Neural cell (in vitro differentiated cells): ENCODE data around the gene TMEM245. TPM values are rescaled to one million over a fixed set of nuclear protein-coding genes. Genes with fewer than 3 reads are reported as not detected.
A peak's percentile ranks its signal among the peaks of the same experiment; 100 is the strongest.

ENCODE experiments used
- H2AFZ ChIP-seq: fragments of 200-600, 300-800 bp; sonication (generic), shearing (Covaris generic); 2 replicates; pipeline ENCODE4 v1.6.0; 2014; ENCODE audit warnings: low read depth, mild to moderate bottlenecking, antibody characterized with exemption, low read length, moderate library complexity
- H3F3A ChIP-seq: fragments of 200-600 bp; shearing (Covaris generic); 2 replicates; pipeline ENCODE4 v1.6.1; 2016; ENCODE audit warnings: mild to moderate bottlenecking, moderate library complexity, mixed read lengths, antibody characterized with exemption, low read length; ENCODE audit not compliant: insufficient read depth, poor library complexity, severe bottlenecking
- H3K27ac ChIP-seq: fragments of 200-600, 300-800 bp; sonication (generic), shearing (Covaris generic); 2 replicates; pipeline ENCODE4 v1.5.1; 2014; ENCODE audit warnings: mild to moderate bottlenecking, low read length, moderate library complexity
- H3K27me3 ChIP-seq: fragments of 300-800, 200-600 bp; sonication (generic), shearing (Covaris generic); 2 replicates; pipeline ENCODE4 v1.6.0; 2014; ENCODE audit warnings: mild to moderate bottlenecking, low read depth, low read length, moderate library complexity; ENCODE audit not compliant: insufficient read depth
- H3K36me3 ChIP-seq: fragments of 300-800, 200-600 bp; sonication (generic), shearing (Covaris generic); 2 replicates; pipeline ENCODE4 v1.5.1; 2014; ENCODE audit warnings: mild to moderate bottlenecking, antibody characterized with exemption, low read length, moderate library complexity; ENCODE audit not compliant: insufficient read depth
- H3K4me2 ChIP-seq: fragments of 300-800, 200-600 bp; sonication (generic), shearing (Covaris generic); 2 replicates; pipeline ENCODE4 v1.6.0; 2014; ENCODE audit warnings: mild to moderate bottlenecking, low read length
- H3K4me3 ChIP-seq: fragments of 300-800, 200-600 bp; sonication (generic), shearing (Covaris generic); 2 replicates; pipeline ENCODE4 v1.5.1; 2014; ENCODE audit warnings: mild to moderate bottlenecking, low read length, moderate library complexity
- H3K79me2 ChIP-seq: fragments of 200-600 bp; shearing (Covaris generic); replicated peaks from 2 replicates; pipeline ENCODE4 v1.6.0; 2014; ENCODE audit warnings: mild to moderate bottlenecking, low read length, moderate library complexity; ENCODE audit not compliant: insufficient read depth
- H3K9ac ChIP-seq: fragments of 300-800, 200-600 bp; sonication (generic), shearing (Covaris generic); 2 replicates; pipeline ENCODE4 v1.6.1; 2016; ENCODE audit warnings: mild to moderate bottlenecking, low read length, mixed read lengths
- H3K9me2 ChIP-seq: fragments of 200-600 bp; shearing (Covaris generic); 2 replicates; pipeline ENCODE4 v1.6.1; 2016; ENCODE audit warnings: mild to moderate bottlenecking, low read length, mixed read lengths; ENCODE audit not compliant: insufficient read depth
- H3K9me3 ChIP-seq: fragments of 200-600, 300-800 bp; sonication (generic), shearing (Covaris generic); 2 replicates; pipeline ENCODE4 v1.6.1; 2016; ENCODE audit warnings: mild to moderate bottlenecking, mixed run types, low read length, moderate library complexity, mixed read lengths
- H4K20me1 ChIP-seq: fragments of 200-600 bp; shearing (Covaris generic); 2 replicates; pipeline ENCODE4 v1.6.1; 2016; ENCODE audit warnings: mild to moderate bottlenecking, mixed run types; ENCODE audit not compliant: insufficient read depth
- CTCF ChIP-seq: fragments of 450-650 bp; IDR thresholded peaks from 2 replicates; pipeline ENCODE4 v1.5.1; 2014; ENCODE audit warnings: antibody characterized with exemption, mild to moderate bottlenecking, moderate library complexity; ENCODE audit not compliant: poor library complexity, severe bottlenecking
- EZH2 ChIP-seq: fragments of 200-600, 300-800 bp; shearing (Covaris generic), sonication (generic); IDR thresholded peaks from 2 replicates; pipeline ENCODE4 v1.6.1; 2014; ENCODE audit warnings: antibody characterized with exemption, low read length, borderline replicate concordance, mild to moderate bottlenecking; ENCODE audit not compliant: insufficient read depth, poor library complexity, severe bottlenecking
- MXI1 ChIP-seq: fragments of 450-650 bp; conservative IDR thresholded peaks from 2 replicates; pipeline ENCODE4 v1.6.1; 2014; ENCODE audit warnings: antibody characterized with exemption, mild to moderate bottlenecking; ENCODE audit not compliant: poor library complexity, severe bottlenecking
- POLR2AphosphoS5 ChIP-seq: IDR thresholded peaks from 2 replicates; pipeline ENCODE4 v1.6.1; 2012
- REST ChIP-seq: IDR thresholded peaks from 2 replicates; pipeline ENCODE4 v1.6.1; 2012; ENCODE audit warnings: borderline replicate concordance
- SMC3 ChIP-seq: fragments of 450-650 bp; conservative IDR thresholded peaks from 2 replicates; pipeline ENCODE4 v1.6.1; 2014; ENCODE audit warnings: antibody characterized with exemption, mild to moderate bottlenecking, moderate library complexity; ENCODE audit not compliant: poor library complexity
- polyA plus RNA-seq: library from polyadenylated mRNA; depleted of rRNA; stranded (reverse); fragments of >200 nt; gene quantifications from 2 replicates; pipeline ENCODE4 v1.2.3, GENCODE V29; 2014

The TMEM245 gene
- polyA plus RNA-seq, 1 donor from 2014 or later, result 32.1 TPM

- H3K27ac ChIP-seq, result no peak overlapping the region
- peak overlapping the region; percentile 44 for H2AFZ ChIP-seq
Observed at GRCh38 chr9:109012009-109012875, 107.5 kb downstream of the TMEM245 start.

GRCh38 chr9:109011231-109011671 lies 108.5 kb downstream of the TMEM245 start:
- H3K9ac ChIP-seq, result no peak overlapping the region
- H3K4me2 ChIP-seq, result no peak overlapping the region
- peaks cover 3% of the 10 kb centered on the region for H3F3A ChIP-seq
- no peak overlapping the region for H2AFZ ChIP-seq
- H3K27me3 ChIP-seq, result no peaks in the 10 kb centered on the region
- H4K20me1 ChIP-seq, result no peaks in the 10 kb centered on the region
- no peaks in the 10 kb centered on the region for H3K9me3 ChIP-seq
- no peaks in the 10 kb centered on the region for H3K36me3 ChIP-seq
- H3K79me2 ChIP-seq, result peaks cover 24% of the 10 kb centered on the region
- TF ChIP-seq REST (no peak), SMC3 (no peak), CTCF (no peak), EZH2 (no peak)
- no peaks in the 10 kb centered on the region for H3K9me2 ChIP-seq
- H3K4me3 ChIP-seq, result peak overlapping the region; percentile 85
- no peak overlapping the region for H3K27ac ChIP-seq

More at GRCh38 chr9:109012009-109012875, 107.5 kb downstream of the TMEM245 start:
- H3F3A ChIP-seq, result peaks cover 3% of the 10 kb centered on the region
- no peaks in the 10 kb centered on the region for H4K20me1 ChIP-seq
- TF ChIP-seq MXI1 (peak; percentile 40), CTCF (no peak), POLR2AphosphoS5 (peak; percentile 14)
- no peaks in the 10 kb centered on the region for H3K27me3 ChIP-seq
- no peaks in the 10 kb centered on the region for H3K9me3 ChIP-seq
- H3K9ac ChIP-seq, result peak overlapping the region; percentile 65
- peak overlapping the region; percentile 85 for H3K4me3 ChIP-seq
- peak overlapping the region; percentile 98 for H3K4me2 ChIP-seq
- H3K9me2 ChIP-seq, result no peaks in the 10 kb centered on the region
- H3K79me2 ChIP-seq, result peaks cover 24% of the 10 kb centered on the region
- H3K36me3 ChIP-seq, result no peaks in the 10 kb centered on the region
